ENCODE measurements around the gene SPON1.

The SPON1 gene

GRCh38 chr11:14106303-14107049, 144.0 kb downstream of the SPON1 start:
- no peak for DNase-seq (ENCODE audit: low read depth)
- no peak for TF ChIP-seq CTCF (IDR thresholded peaks at IDR 0.05; ENCODE audit: insufficient read depth, low read depth, low read length, missing control alignments)
- no peak overlapping the region for H3K4me3 ChIP-seq (ENCODE audit: low read length)

DNA sequence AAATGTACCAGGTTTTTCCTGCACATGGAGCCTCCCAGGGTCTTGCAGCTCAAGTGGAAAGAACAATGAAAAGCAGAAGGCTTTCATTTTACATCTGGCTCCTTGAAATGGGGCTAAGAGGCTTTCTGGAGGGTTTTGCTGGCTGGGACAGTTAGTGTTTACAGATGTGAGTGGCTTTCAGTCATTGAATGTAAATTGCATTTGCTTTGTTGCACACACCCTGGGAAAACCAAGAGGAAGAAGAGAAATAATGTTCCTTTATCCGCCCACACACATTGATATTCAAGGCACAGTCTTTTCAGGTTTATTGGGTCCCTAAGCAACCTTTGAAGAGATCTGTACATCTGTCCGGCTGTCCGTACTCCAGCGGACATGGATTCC, 144.5 kb downstream of the SPON1 start:
- no peak overlapping the region for H3K4me3 ChIP-seq (ENCODE audit: low read length)
- no peak for TF ChIP-seq CTCF (IDR thresholded peaks at IDR 0.05; ENCODE audit: insufficient read depth, low read depth, low read length, missing control alignments)
- DNase-seq (ENCODE audit: low read depth), result no peak

DNA sequence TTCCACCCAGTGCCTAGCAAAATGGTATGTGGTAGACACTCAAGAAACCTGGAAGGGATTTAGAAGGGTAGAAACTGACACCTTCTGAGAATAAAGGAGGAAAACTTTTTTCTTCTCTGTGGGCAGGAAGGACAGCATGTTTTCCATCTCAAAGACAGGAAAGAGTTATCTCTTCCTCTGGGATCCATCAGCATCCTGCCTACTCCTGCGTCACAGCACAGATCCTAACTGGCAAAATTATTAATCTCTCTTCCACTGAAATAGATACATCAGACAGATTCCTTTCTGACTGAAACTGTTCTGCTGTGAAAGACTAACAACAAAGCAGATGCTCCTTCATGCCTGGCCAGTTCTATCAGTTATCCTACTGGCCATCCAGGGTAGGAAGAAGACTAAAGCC, 147.2 kb downstream of the SPON1 start:
- no peak overlapping the region for H3K4me3 ChIP-seq (ENCODE audit: low read length)
- no peak for DNase-seq (ENCODE audit: low read depth)
- TF ChIP-seq CTCF (IDR thresholded peaks at IDR 0.05; ENCODE audit: insufficient read depth, low read depth, low read length, missing control alignments), result no peak

- no peak for TF ChIP-seq CTCF (IDR thresholded peaks at IDR 0.05; ENCODE audit: insufficient read depth, low read depth, low read length, missing control alignments)
- DNase-seq (ENCODE audit: low read depth), result no peak
- H3K4me3 ChIP-seq (ENCODE audit: low read length), result no peak overlapping the region
These were observed 148.1 kb downstream of the SPON1 start for GRCh38 chr11:14110629-14111028.

DNA sequence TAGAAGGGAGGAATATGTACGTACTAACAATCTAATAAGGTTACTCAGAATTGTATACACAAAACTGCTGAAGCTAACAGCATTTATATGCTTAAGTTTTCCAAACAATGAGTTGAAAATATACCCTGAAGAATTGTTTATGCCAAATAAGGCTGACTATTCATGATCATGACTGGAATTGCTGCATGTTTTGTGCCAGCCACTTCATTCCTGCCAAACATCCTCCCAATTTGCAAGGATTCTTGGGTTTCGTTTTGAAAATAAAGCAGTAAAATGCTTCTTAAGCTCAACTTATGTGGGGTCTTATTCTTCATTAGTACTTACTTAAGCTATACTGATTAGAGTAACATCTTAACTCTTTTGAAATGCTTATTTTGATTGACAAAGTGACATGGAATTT, 149.0 kb downstream of the SPON1 start:
- no peak overlapping the region for H3K4me3 ChIP-seq (ENCODE audit: low read length)
- no peak for TF ChIP-seq CTCF (IDR thresholded peaks at IDR 0.05; ENCODE audit: insufficient read depth, low read depth, low read length, missing control alignments)
- no peak for DNase-seq (ENCODE audit: low read depth)

- no peak for TF ChIP-seq CTCF (IDR thresholded peaks at IDR 0.05; ENCODE audit: insufficient read depth, low read depth, low read length, missing control alignments)
- DNase-seq (ENCODE audit: low read depth), result no peak
- H3K4me3 ChIP-seq (ENCODE audit: low read length), result no peak overlapping the region
These were observed 150.2 kb downstream of the SPON1 start for GRCh38 chr11:14112721-14113120.

DNA sequence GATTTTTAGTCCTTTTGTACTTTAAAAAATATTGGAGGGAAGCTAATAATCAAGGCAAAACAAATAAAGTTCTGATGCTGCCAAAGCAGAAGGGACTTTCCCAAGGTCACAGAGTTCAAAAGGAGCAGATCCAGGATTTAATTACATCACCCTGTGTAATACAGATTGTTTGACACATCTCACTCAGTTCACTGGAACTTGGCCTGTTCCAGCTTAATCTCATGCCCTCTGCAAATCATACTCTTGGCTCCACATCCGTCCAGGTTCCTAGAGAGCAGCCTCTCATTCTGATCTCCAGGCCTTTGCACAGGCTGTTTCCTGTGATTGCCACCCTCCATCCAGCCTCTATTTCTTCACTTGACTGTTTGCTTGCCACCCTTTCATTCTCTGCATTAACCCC, 151.7 kb downstream of the SPON1 start:
- TF ChIP-seq CTCF (IDR thresholded peaks at IDR 0.05; ENCODE audit: insufficient read depth, low read depth, low read length, missing control alignments), result no peak
- no peak overlapping the region for H3K4me3 ChIP-seq (ENCODE audit: low read length)
- DNase-seq (ENCODE audit: low read depth), result no peak

Data from epithelial cell of esophagus (primary cell).